HG03095 (cell line): ENCODE results near the gene POU4F1.

Experiments
- ATAC-seq: cut with Tn5 transposase; IDR thresholded peaks from one replicate; pipeline ENCODE4 v1.9.1; 2021; ENCODE audit warnings: moderate library complexity; ENCODE audit not compliant: unreplicated experiment

Gene POU4F1

GRCh38 chr13:78593652-78594455 lies 9.5 kb downstream of the POU4F1 start:
- no peak for ATAC-seq

GRCh38 chr13:78593129-78593528 lies 10.2 kb downstream of the POU4F1 start:
- ATAC-seq, result no peak

- no peak for ATAC-seq
Measured at GRCh38 chr13:78592584-78592983, 10.8 kb downstream of the POU4F1 start.

- ATAC-seq, result no peak
Measured at GRCh38 chr13:78589206-78589605, 14.1 kb downstream of the POU4F1 start.

GRCh38 chr13:78587395-78587794 lies 16.0 kb downstream of the POU4F1 start:
- no peak for ATAC-seq

GRCh38 chr13:78586706-78587105 lies 16.6 kb downstream of the POU4F1 start:
- no peak for ATAC-seq

GRCh38 chr13:78576261-78576660 lies 27.1 kb downstream of the POU4F1 start:
- no peak for ATAC-seq

GRCh38 chr13:78572459-78572858 lies 30.9 kb downstream of the POU4F1 start:
- no peak for ATAC-seq

GRCh38 chr13:78569029-78569428 lies 34.3 kb downstream of the POU4F1 start:
- ATAC-seq, result no peak

GRCh38 chr13:78566631-78567030 lies 36.7 kb downstream of the POU4F1 start:
- ATAC-seq, result no peak

GRCh38 chr13:78562237-78562889 lies 41.0 kb downstream of the POU4F1 start:
- no peak for ATAC-seq
